KMS-11 (cell line): ENCODE results near the gene TNFAIP3.
A peak's percentile ranks its signal among the peaks of the same experiment; 100 is the strongest.

Experiments used
- H2AFZ ChIP-seq: fragments of 200-600 bp; sonication (generic); 2 replicates; pipeline ENCODE4 v1.6.1; 2016; ENCODE audit warnings: antibody characterized with exemption, mixed run types, low read depth
- H3K27ac ChIP-seq: fragments of 200-600 bp; sonication (generic); 2 replicates; pipeline ENCODE4 v1.6.1; 2016; ENCODE audit warnings: mild to moderate bottlenecking, mixed run types
- H3K27me3 ChIP-seq: fragments of 200-600 bp; sonication (generic); 2 replicates; pipeline ENCODE4 v1.6.1; 2017; ENCODE audit warnings: mild to moderate bottlenecking, low read depth, mixed run types, moderate library complexity; ENCODE audit not compliant: insufficient read depth
- H3K36me3 ChIP-seq: fragments of 200-600 bp; sonication (generic); 2 replicates; pipeline ENCODE4 v1.6.1; 2017; ENCODE audit warnings: mild to moderate bottlenecking, mixed run types; ENCODE audit not compliant: insufficient read depth
- H3K4me1 ChIP-seq: fragments of 200-600 bp; sonication (generic); 2 replicates; pipeline ENCODE4 v1.6.1; 2016; ENCODE audit warnings: mild to moderate bottlenecking, low read depth, mixed run types; ENCODE audit not compliant: poor library complexity, severe bottlenecking
- H3K4me2 ChIP-seq: fragments of 200-600 bp; sonication (generic); 2 replicates; pipeline ENCODE4 v1.7.0; 2016; ENCODE audit warnings: mild to moderate bottlenecking, mixed run types
- H3K4me3 ChIP-seq: fragments of 200-600 bp; sonication (generic); IDR thresholded peaks from 2 replicates; pipeline ENCODE4 v1.6.1; 2017; ENCODE audit warnings: low read depth, low read length, mixed read lengths; ENCODE audit not compliant: insufficient read depth
- H3K79me2 ChIP-seq: fragments of 200-600 bp; sonication (generic); 2 replicates; pipeline ENCODE4 v1.6.1; 2016; ENCODE audit warnings: low read depth, mixed run types; ENCODE audit not compliant: insufficient read depth
- H3K9ac ChIP-seq: fragments of 200-600 bp; sonication (generic); 2 replicates; pipeline ENCODE4 v1.6.1; 2016; ENCODE audit warnings: mild to moderate bottlenecking, mixed run types
- H4K20me1 ChIP-seq: fragments of 200-600 bp; sonication (generic); 2 replicates; pipeline ENCODE4 v1.6.1; 2016; ENCODE audit warnings: mild to moderate bottlenecking, mixed run types; ENCODE audit not compliant: insufficient read depth
- CTCF ChIP-seq: fragments of 200-600 bp; sonication (generic); conservative IDR thresholded peaks from 2 replicates; pipeline ENCODE4 v1.6.1; 2017; ENCODE audit warnings: low read depth, mild to moderate bottlenecking, antibody characterized with exemption, low read length, moderate library complexity, mixed read lengths

TNFAIP3 gene

GRCh38 chr6:137873273-137873762 is 6.3 kb downstream of the TNFAIP3 start:
- Histone ChIP-seq H3K36me3 (peaks cover 56% of the 10 kb centered on the region; the same call in 1 of the 2 replicates), H3K4me3 (no peak overlapping the region), H3K27me3 (no peaks in the 10 kb centered on the region), H3K27ac (peak overlapping the region; percentile 90; the same call in 1 of the 2 replicates), H2AFZ (no peak overlapping the region), H3K9ac (peak overlapping the region; percentile 92; the same call in 1 of the 2 replicates), H3K4me2 (peak overlapping the region; percentile 99), H4K20me1 (no peaks in the 10 kb centered on the region), H3K4me1 (peaks cover 64% of the 10 kb centered on the region), H3K79me2 (peaks cover 99% of the 10 kb centered on the region)
- TF ChIP-seq CTCF, result no peak

- Histone ChIP-seq H3K4me1 (peaks cover 75% of the 10 kb centered on the region), H3K27ac (peak overlapping the region; percentile 2; the same call in 1 of the 2 replicates), H4K20me1 (no peaks in the 10 kb centered on the region)
Observed at GRCh38 chr6:137874204-137875057, 7.4 kb downstream of the TNFAIP3 start.

GRCh38 chr6:137875058-137875520 is 8.0 kb downstream of the TNFAIP3 start:
- no peak for TF ChIP-seq CTCF
- H3K36me3 ChIP-seq, result peaks cover 67% of the 10 kb centered on the region; the same call in 1 of the 2 replicates
- H3K27ac ChIP-seq, result no peak overlapping the region; the same call in 1 of the 2 replicates
- no peak overlapping the region for H2AFZ ChIP-seq
- H3K27me3 ChIP-seq, result no peaks in the 10 kb centered on the region
- no peak overlapping the region for H3K4me2 ChIP-seq
- H3K4me1 ChIP-seq, result peaks cover 82% of the 10 kb centered on the region
- H3K9ac ChIP-seq, result no peak overlapping the region
- H3K4me3 ChIP-seq, result no peak overlapping the region
- H4K20me1 ChIP-seq, result no peaks in the 10 kb centered on the region
- H3K79me2 ChIP-seq, result peaks cover 95% of the 10 kb centered on the region

More at GRCh38 chr6:137874204-137875057, 7.4 kb downstream of the TNFAIP3 start:
- TF ChIP-seq CTCF, result no peak
- Histone ChIP-seq H3K9ac (no peak overlapping the region), H2AFZ (no peak overlapping the region), H3K79me2 (peaks cover 99% of the 10 kb centered on the region), H3K36me3 (peaks cover 66% of the 10 kb centered on the region; the same call in 1 of the 2 replicates), H3K4me3 (no peak overlapping the region), H3K27me3 (no peaks in the 10 kb centered on the region), H3K4me2 (peak overlapping the region; percentile 99)

GRCh38 chr6:137875606-137876005 is 8.5 kb downstream of the TNFAIP3 start:
- H3K4me2 ChIP-seq, result no peak overlapping the region
- peaks cover 92% of the 10 kb centered on the region for H3K79me2 ChIP-seq
- peaks cover 87% of the 10 kb centered on the region for H3K4me1 ChIP-seq
- H3K36me3 ChIP-seq, result peaks cover 68% of the 10 kb centered on the region; the same call in 1 of the 2 replicates
- no peaks in the 10 kb centered on the region for H3K27me3 ChIP-seq
- H2AFZ ChIP-seq, result no peak overlapping the region
- H4K20me1 ChIP-seq, result no peaks in the 10 kb centered on the region
- no peak overlapping the region for H3K4me3 ChIP-seq
- H3K27ac ChIP-seq, result no peak overlapping the region
- TF ChIP-seq CTCF, result no peak
- no peak overlapping the region for H3K9ac ChIP-seq
